BJ (cell line): Measurements from ENCODE around the gene NR3C1. TPM values are rescaled to one million over a fixed set of nuclear protein-coding genes. Genes with fewer than 3 reads are reported as not detected.

Source experiments
- CTCF ChIA-PET: fragments of 350-600 bp; formaldehyde crosslinking; extraction: SDS; loops from one replicate; lab custom pipeline; 2021; ENCODE audit warnings: antibody characterized with exemption, inconsistent platforms; lab: Yijun Ruan, JAX
- POLR2A ChIA-PET: fragments of 300-600 bp; sonication (Branson Sonifier 250); formaldehyde crosslinking; extraction: SDS; loops from one replicate; lab custom pipeline; 2021; ENCODE audit warnings: antibody characterized with exemption; lab: Charles Lee
- DNase-seq: peaks from one replicate; pipeline ENCODE4 v3.0.0-alpha.2; 2011; ENCODE audit warnings: low read depth
- H3K27me3 ChIP-seq: 2 replicates; pipeline ENCODE4 v1.6.0; 2011; ENCODE audit warnings: low read length; ENCODE audit not compliant: control insufficient read depth, insufficient read depth
- H3K36me3 ChIP-seq: 2 replicates; pipeline ENCODE4 v1.5.1; 2011; ENCODE audit warnings: low read length; ENCODE audit not compliant: control insufficient read depth, insufficient read depth
- H3K4me3 ChIP-seq: 2 replicates; pipeline ENCODE4 v1.5.1; 2011; ENCODE audit warnings: low read depth, mild to moderate bottlenecking, control low read depth, low read length
- polyA plus RNA-seq: library from polyadenylated mRNA; depleted of rRNA; stranded (reverse); fragments of >200 nt; gene quantifications from 2 replicates; pipeline ENCODE4 v1.2.3, GENCODE V29; 2011
- TF ChIP-seq, protein P1 (sequence below): IDR thresholded peaks from 2 replicates; pipeline ENCODE4 v1.5.1; 2011; ENCODE audit warnings: low read depth, mild to moderate bottlenecking, control low read depth, inconsistent platforms, low read length, moderate library complexity; ENCODE audit not compliant: insufficient read depth

The NR3C1 gene
- polyA plus RNA-seq, 1 experiment, result 22.4 TPM

DNA sequence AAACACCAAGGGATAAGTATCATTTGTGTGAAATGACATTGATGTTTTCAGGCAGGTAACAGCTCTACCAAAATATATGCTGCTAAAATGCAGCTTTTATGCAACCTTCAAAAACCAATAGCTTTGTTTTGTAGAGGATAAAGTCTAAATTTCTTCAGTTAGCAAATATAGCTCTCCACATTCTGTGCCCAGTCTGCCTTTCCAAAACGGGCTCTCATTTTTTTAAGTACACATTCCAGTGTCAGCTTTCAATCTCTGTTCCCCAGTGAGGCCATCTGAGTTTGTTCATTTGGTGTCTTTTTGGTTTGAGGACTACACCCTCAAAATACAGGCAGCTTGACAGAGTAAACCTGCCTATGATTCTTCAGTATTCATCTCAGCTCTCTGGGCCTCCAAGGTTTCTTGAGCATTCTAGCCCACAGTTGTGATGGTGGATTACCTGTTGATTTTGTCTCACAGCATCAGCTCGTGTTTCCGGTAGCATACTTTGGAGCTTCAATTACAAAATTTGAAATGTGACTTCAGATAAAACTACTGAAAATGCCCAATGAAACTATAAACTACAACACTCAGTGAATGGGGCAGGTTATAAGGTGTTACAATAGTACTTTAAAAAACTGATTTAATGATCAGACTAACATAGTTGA is 55.7 kb downstream of the NR3C1 start:
- Histone ChIP-seq H3K27me3 (no peaks in the 10 kb centered on the region), H3K36me3 (no peaks in the 10 kb centered on the region), H3K4me3 (no peak overlapping the region)
- TF ChIP-seq, protein P1, sequence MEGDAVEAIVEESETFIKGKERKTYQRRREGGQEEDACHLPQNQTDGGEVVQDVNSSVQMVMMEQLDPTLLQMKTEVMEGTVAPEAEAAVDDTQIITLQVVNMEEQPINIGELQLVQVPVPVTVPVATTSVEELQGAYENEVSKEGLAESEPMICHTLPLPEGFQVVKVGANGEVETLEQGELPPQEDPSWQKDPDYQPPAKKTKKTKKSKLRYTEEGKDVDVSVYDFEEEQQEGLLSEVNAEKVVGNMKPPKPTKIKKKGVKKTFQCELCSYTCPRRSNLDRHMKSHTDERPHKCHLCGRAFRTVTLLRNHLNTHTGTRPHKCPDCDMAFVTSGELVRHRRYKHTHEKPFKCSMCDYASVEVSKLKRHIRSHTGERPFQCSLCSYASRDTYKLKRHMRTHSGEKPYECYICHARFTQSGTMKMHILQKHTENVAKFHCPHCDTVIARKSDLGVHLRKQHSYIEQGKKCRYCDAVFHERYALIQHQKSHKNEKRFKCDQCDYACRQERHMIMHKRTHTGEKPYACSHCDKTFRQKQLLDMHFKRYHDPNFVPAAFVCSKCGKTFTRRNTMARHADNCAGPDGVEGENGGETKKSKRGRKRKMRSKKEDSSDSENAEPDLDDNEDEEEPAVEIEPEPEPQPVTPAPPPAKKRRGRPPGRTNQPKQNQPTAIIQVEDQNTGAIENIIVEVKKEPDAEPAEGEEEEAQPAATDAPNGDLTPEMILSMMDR, result no peak
- CTCF ChIA-PET, result interaction anchor here (1.2 kb wide), 1 partner anchor 8 kb away, joined by 5 read pairs; no protein-coding TSS in a partner anchor
- POLR2A ChIA-PET, result no interaction called here
- DNase-seq, result no peak

GRCh38 chr5:143347046-143347445 is 56.4 kb downstream of the NR3C1 start:
- CTCF ChIA-PET, result interaction anchor here (1.2 kb wide), 1 partner anchor 8 kb away, joined by 5 read pairs; no protein-coding TSS in a partner anchor

GRCh38 chr5:143345671-143346440 is 57.6 kb downstream of the NR3C1 start:
- CTCF ChIA-PET, result no interaction called here
- Histone ChIP-seq H3K4me3 (no peak overlapping the region), H3K36me3 (no peaks in the 10 kb centered on the region), H3K27me3 (no peaks in the 10 kb centered on the region)
- TF ChIP-seq, protein P1, result no peak
- DNase-seq, result no peak
- POLR2A ChIA-PET, result no interaction called here

More at GRCh38 chr5:143347046-143347445, 56.4 kb downstream of the NR3C1 start:
- POLR2A ChIA-PET, result interaction anchor here (0.5 kb wide), 1 partner anchor 503 kb away, joined by 3 read pairs; no protein-coding TSS in a partner anchor
- no peak for DNase-seq
- Histone ChIP-seq H3K4me3 (no peak overlapping the region), H3K36me3 (no peaks in the 10 kb centered on the region), H3K27me3 (no peaks in the 10 kb centered on the region)
- TF ChIP-seq, protein P1, result no peak

- ChIA-PET POLR2A (no interaction called here), CTCF (interaction anchor here (0.8 kb wide), 1 partner anchor 500 kb away, joined by 3 read pairs; no protein-coding TSS in a partner anchor)
- no peak overlapping the region for H3K4me3 ChIP-seq
- TF ChIP-seq, protein P1, result no peak
- DNase-seq, result no peak
- H3K36me3 ChIP-seq, result no peaks in the 10 kb centered on the region
- H3K27me3 ChIP-seq, result no peaks in the 10 kb centered on the region
Measured at GRCh38 chr5:143343042-143343441, 60.4 kb downstream of the NR3C1 start.

- CTCF ChIA-PET, result interaction anchor here (0.8 kb wide), 1 partner anchor 501 kb away, joined by 3 read pairs; no protein-coding TSS in a partner anchor
Measured at GRCh38 chr5:143342607-143343006, 60.9 kb downstream of the NR3C1 start.

More at GRCh38 chr5:143342607-143343006, 60.9 kb downstream of the NR3C1 start:
- DNase-seq, result no peak
- no peaks in the 10 kb centered on the region for H3K36me3 ChIP-seq
- POLR2A ChIA-PET, result no interaction called here
- no peak overlapping the region for H3K4me3 ChIP-seq
- TF ChIP-seq, protein P1, result no peak
- H3K27me3 ChIP-seq, result no peaks in the 10 kb centered on the region
